ENCODE results near the gene PPBP. TPM values are rescaled to one million over a fixed set of nuclear protein-coding genes. Genes with fewer than 3 reads are reported as not detected.

The PPBP gene, protein sequence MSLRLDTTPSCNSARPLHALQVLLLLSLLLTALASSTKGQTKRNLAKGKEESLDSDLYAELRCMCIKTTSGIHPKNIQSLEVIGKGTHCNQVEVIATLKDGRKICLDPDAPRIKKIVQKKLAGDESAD
- total RNA-seq = 12.4 TPM

DNA sequence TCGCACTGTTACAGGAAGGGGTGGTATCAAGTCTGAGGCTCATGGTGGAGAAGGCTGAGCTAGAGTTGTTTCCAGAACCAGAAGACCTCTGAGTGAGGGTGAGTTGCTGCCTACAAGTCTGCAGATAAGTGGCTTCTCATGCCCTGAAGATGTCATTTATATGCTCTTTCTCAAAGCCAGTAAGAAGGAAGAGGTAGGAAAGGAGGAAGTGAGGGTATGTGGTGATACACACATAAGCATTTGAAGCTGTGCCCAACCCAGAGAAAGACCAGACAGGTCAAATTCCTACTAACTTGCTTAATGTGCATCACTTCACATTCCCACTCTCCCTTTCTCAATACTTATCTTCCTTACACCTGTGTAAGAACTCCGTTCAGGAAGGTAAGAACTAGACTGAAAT lies at the start of gene PPBP:
Gene PPBP (minus strand): TSS at position 130 of the 400 bp plus-strand sequence. CDS start 87 bp downstream, at position 43.
- no peak for DNase-seq

DNA sequence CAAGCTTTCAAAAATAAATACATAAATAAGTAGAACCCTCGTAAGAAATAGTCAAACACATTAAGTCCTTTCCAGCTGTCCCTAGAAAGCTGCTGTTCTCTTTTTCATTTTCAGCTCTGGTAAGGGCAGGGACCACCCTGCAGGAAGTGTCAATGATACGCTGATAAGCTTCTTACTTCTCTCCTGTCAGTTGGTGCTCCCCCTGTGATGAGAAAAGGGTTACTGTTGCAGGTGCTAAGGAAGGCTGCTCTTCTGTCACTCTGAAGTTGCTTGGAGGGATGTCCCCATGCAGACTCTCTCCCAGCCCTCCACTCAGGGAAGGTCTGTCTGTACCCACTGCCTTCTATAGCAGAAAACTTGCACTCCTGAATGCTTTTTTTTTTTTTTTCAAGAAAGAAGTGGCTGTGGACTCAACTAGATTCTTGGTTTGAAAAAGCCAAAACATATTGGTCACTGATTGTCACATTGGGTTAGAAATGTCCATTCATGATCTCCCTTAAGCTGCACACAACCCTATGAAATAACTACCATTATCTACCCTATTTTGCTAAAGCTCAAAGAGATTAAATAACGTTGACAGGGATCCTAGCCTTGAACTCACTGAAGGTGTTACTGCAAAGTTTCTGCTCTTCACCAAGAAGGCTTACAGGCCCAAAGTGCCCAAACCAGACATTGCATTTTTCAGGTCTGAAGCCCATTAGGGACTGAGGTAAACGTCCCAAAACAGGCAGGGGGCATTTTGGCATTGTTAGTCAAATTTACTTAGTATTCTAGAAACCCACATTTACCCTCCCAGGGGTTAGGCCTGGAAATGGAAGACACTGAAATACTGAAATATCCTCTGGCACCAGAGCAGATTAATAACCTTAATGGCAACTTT lies 49.3 kb upstream of the PPBP start:
- DNase-seq = no peak

DNA sequence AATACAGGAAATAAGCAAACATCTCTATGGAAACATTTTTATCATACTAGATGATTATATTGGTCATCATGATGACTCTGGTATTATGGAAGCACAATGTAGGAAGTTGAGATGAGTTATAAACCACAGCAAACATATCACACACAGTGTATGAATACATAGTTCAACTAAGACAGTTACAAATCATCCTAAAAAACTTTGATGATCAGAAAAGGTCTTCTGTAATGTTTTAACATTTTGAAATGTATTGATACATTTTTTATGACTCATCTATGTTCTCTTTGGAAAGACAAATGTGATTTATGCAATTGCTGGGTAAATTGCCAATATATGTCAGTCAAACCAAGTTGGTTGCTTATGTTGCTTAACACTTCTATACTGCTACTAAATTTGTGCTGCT lies 45.7 kb upstream of the PPBP start:
- no peak for DNase-seq

DNA sequence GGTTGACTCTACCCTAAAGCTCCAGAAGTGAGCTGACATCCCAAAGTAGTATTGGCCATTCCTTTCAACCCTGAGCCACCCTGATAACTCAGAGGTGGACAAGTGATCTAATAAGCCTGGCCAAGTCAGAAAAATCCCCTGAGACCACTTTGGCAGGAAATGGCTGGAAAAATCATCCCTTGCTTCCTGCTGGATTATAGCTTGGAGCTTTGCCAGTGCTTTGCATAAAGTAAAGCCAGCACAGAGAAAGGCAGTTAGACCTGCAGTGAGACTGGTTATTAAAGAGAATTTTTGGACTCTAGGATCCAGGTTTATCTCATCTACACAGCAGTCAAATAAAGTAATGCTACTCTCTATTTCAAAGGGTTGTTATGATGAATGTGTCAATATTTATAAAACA lies 44.1 kb upstream of the PPBP start:
- DNase-seq = no peak

DNA sequence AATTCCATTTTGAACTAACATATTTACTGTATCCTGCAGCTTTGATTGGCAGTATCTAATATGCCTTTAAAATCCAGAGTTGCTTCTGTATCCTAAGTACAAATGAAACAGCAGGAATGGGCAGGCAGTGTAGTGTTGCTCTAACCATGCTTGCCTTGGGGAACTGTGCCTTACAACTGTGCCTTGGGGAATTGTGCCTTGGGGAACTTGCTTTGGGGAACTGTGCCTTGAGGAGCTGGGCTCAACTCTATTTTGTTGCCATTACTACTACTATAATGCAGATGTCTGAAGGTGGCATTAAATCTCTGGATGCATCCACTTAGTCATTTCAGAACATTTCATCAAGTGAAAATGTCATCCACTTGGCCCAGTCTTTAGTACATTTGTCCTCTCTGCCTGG lies 43.6 kb upstream of the PPBP start:
- no peak for DNase-seq

DNA sequence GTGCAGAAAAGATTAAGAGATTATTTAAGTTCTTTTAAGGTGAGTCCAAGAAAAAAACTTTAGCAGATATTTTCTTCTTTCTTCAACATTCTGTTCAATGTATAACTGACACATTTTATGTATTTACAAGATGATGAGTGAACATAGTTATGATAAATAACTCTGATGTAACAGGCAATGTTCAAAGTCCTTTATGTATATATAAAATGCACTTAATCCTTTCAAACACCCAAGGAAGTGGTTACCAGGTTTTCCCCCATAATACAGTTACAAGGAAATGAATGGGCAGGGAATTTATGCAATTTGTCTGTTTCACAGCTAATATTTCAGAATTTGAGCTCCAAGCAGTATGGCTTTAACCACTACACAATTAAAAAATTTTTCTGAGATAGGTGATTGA lies 42.3 kb upstream of the PPBP start:
- no peak for DNase-seq

DNA sequence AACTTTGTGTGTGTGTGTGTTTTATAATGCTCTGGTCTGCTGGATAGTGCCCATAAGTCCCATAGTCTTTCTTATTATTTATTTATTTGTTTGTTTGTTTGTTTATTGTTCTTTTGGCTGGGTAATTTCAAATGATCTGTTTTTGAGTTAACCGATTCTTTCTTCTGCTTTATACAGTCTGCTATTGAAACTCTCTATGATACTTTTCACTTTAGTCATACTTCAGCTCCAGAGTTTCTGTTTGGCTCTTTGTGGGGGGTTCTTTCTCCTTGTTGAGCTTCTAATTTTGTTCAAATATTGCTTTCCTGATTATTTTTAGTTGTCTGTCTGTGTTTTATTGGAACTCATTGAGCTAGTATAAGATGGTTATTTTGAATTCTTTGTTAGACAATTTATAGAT lies 40.5 kb upstream of the PPBP start:
- no peak for DNase-seq

DNA sequence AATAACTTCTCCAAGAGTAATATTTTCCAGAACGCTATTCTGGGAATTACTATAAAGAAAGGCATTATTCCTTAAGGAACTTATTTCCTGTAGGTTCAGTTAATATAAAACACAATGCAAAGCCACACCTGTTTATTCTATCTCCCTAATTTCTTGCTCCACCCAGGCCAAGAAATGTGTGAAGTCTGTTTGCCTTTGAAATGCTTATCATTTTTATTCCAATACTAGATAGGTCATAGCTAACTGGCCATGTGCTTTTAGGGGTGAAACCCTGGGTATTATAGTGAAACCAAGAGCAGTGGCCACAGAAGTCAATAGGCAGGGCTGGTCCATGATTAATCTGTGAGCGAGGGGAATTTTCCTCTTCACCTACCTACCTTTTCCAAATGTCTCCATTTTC lies 35.7 kb upstream of the PPBP start:
- DNase-seq = no peak

DNA sequence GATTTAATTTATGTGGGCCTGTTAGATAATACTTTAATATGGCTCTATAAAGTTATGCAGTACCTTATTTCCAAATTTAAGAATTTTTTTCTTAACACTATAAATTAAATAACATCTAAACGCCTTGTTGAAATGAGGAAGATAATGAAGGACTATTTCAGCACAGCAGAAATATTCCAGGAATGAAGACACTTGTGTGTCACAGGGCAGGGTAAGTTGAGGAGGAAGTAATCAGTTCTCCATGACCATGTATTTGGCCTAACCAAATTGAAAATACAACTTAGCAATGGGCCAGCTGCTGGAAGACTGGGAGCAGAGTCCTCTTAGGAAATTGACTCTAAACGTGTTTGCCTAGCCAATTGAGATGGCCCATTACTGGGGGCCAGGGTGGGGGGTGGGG lies 33.6 kb upstream of the PPBP start:
- no peak for DNase-seq

DNA sequence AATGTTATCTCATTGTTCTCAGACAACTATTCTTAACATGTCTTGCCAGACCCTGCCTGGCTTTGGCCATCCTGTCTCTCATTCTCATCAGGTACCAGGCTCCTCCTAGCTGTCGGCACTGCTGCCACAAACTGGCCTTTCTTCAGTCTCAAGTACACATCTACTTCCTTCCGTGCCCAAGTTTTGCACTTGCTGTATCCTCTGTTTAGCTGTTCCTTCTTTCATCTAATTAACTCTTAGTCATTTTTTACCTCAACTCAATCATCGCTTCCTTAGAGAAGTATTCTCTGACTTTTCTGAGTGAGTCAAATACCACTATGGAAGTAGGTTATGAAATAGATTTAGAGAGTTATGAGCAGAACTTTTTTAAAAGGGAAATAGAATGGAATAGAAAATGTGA lies 30.8 kb upstream of the PPBP start:
- no peak for DNase-seq

DNA sequence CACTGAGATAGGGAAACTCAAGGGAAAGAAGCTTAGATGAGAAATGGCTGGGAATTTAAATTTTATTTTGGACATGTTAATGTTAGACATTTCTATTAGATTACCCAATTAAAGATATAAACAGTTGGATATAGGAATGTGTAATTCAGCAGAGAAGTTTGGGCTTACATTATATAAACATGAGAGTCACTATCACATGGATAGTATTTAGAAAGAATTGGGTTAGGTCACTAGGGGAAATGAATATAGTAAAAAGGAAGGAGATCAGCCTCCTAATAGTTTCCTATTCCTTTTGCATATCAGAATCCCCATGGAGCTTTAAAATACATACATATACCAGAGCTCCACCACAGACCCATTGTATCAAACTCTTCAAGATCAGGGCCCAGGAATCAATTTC lies 30.1 kb upstream of the PPBP start:
- no peak for DNase-seq

DNA sequence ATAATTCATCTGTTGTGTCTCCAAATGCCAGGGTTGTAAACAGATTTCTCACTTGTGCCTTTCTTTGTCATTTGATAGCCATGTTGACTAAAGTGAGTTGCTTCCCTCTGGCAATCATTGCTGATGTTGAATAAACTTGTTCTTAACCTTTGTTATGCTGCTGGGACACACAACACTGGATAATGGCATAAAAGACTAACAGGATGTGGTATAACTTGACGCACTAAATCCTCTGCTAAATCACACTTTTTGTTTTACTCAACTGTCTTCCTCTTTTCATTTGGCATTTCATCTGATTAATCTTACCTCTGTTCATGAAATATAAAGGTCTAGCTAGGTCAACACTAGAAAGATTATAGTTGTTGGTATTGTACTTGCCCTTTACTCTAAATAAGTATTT lies 28.1 kb upstream of the PPBP start:
- DNase-seq = no peak

DNA sequence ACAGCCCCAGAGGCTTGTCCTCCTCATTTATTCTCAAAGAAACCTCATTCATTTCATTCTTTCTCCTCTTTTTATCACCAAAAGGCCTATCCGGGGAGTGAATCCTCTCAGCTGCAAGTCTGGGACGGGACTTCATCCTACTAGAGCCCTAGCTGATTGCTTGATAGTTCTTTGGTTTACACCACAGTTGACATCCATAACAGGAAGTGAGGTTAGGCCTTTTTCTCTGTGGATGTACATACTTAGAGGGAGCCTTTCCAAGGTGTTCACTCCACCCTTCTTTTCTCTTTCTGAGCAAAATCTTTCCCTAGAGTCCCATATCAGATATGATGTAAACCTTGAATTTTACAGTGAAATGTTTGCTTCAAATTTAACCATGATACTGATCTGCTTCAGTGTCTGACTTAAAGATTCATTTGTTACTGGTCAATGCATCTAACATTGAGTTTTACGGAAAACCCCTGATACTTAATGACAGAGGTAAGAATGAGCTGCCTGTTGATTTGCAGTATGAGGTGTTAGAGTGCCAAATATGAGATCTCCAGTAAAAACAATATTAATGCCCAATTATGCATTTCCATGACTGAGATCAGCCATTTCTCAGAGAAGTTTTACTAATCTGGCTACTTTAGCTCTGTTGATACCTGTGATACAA lies 27.3 kb upstream of the PPBP start:
- DNase-seq = no peak

DNA sequence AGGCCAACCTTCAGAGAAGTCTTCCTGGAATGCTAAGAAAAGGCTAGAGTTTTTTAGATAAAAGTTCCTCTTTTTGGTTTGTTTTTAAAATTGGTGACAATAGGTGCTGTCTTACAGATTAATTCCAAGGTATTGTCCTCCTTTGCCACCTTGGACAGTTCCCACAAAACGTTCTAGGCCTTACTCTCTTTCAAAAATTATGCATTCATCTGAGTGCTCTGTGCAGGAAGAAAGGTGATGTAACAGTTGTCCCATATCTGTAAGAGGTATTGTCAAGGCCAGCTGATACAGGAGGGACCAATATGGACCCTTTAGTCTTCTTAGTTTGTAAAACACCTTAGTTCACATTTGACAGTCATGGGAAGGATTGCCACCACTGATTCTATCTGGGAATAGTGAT lies 26.3 kb upstream of the PPBP start:
- DNase-seq = no peak

DNA sequence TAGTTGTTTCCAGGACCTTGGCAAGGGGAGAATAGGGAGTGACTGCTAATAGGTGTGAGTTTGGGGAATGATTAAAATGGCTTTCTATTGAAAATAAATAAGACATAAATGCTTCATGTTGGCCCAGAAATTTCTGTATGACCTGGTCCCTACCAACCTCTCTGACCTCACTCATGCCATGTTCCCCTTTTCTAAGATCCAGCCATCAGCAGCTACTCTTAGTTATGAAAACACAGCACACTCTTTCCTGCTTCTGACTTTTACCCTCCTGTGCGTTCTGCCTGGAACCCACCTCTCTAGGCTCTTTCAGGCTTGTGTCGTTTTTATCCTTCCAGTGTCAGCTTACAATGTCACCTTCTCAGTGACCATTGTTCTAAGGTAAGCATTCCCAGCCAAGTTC lies 25.3 kb upstream of the PPBP start:
- no peak for DNase-seq

DNA sequence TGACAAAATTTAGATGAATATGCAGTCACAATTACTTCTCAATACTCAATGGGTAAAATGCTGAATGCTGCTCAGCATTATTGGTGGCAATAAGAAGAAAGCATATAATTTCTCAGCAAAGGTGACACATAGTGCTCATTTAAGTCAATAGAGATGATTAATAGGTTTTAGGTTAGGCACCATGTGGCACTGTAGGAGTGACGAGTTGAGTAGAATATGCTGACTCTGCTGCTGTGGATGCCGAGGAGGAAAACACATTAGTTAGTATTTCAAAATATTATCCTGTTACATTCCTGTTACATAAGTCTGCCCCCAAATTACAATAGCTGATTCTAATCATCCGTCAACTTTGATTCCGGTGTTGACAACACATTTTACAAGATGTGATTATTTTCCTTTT lies 24.1 kb upstream of the PPBP start:
- no peak for DNase-seq

DNA sequence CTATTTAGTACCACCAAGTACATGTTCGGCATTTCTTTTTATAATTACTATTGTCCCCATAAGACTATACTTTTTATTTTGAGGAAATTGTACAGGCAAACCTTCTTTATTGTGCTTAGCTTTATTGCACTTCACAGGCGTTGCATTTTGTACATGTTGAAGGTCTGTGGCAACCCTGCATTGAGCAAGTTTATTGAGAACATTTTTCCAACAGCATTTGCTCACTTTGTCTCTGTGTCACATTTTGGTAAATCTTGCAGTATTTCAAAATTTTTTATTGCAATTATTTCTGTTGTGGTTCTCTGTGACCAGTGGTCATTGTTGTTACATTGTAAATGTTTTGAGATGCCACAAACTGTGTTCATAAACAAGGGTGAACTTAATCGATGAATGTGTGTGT lies 21.3 kb upstream of the PPBP start:
- no peak for DNase-seq

DNA sequence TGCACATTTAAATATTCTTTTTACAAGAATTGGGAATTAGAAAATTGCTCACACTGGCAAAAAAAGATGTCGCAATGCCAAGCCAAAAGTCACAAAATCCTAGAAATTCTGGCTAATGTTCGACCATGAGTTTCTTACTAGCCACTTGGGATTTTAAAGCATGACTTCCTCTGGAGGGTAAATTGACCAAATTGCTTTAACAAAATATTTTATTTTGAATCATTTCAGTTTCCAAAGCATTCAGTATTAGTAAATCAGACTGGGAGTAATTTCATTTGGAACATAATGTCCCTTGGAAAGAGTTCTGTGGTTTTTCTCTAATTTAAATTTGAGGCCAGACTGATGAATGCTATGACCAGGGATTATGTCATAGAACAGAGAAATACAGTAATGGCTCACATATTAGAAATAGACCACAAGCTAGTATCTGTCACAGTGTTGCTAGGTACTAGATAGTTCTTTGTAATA lies 18.1 kb upstream of the PPBP start:
- DNase-seq = no peak

DNA sequence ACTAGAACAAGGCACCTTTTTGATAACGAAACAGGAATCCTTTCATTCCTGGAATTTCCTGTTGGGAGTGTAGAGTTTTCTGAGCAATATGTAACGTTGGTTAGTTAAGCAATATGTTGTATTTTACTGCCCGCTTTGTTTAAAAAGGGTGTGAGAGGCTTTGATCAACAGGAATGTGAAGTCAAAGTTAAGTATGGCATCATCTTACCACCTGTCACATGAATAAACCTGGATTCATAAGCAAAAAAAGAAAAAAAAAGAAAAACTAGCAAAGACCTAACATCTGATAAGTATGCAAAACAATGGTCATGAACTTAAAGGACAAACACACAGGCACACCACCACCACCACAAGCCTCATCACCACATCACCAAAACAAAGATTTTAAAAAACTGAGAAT lies 17.5 kb upstream of the PPBP start:
- DNase-seq = no peak

DNA sequence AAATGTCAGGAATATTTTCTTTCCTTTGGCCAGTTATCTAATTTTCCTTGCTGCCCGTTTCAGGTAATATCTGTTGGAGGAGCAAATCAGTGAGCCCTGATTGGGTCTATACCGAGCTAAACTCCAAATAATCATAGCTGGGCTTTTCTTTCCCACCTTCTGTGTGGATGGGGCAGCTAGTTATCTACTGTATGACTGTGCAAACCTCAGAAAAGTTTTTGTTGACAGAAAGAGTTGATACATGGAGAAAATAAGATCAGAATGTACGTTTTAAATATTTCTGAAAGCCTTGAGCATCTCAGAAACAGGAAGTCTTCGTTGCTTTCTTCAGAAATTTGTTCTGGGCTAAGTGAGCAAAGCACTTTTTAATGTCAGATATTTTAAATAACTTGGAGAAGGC lies 16.7 kb upstream of the PPBP start:
- no peak for DNase-seq

DNA sequence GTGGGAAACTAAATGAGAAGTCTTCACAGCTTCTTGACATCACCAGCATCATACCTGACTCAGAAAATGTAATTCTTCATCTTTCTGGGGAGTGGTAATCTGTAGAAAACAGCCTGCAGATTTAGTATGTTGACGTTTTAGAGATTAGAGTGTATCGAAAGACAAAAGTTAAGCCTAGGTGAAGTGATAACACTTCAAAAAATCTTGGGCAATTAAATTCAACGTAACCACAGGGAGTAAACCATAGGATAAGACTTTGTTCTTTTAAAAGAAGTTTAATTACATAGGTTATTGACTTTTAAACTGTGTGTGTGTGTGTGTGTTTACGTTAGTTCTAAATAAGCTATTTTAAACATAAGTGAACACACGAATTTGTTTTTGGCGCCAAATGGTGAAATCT lies 12.3 kb upstream of the PPBP start:
- no peak for DNase-seq

DNA sequence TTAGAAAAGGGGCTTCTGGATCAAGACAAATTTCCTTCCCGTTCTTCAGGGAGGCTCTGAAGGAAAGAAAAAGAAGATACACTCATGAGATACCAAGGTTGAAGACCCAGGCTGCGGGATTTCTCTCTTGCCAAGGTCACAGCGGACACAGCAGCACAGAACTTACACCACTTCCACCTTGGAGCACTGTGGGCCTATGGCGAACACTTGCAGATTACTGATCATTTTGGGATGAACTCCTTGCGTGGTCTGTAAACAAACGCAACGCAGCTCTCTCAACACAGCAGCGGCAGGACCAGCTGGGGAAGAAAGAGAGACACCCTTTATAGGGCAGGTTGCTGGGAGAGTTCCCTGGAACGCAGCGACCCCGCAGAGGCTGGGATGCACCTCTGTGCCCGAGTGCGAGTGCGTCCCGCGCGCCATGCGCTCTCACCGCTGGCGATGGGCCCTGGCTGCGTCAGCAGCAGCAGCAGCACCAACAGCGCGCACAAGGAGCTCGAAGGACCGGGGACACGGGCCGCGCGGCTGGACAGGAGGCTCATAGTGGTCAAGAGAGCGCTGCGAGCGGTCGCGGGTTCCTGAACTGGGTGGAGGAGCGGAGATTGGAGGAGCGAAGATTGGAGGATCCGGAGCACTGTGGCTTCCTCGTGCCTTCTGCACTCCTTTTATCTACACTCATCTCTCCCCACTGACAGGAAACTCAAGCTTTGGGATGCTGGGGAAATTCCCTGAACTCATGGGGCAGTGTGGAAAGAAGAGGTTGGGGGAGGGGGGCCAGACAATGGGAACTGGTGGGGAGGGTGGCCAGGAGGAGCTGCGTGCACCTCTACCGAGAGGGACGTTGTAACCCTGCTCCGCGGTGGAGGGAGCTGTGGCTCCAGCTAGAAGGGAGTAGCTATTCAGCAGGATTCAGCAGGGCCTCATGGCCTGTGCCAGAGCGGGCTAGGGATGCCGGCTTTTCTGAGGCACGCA lies 10.3 kb upstream of the PPBP start, which contains the start of gene CXCL5:
Gene CXCL5 (minus strand): TSS at position 638 of the 972 bp plus-strand sequence. CDS start 96 bp downstream, at position 542.
- no peak for DNase-seq
